ENCODE data around the gene PLCG1. TPM values are rescaled to one million over a fixed set of nuclear protein-coding genes. Genes with fewer than 3 reads are reported as not detected.

PLCG1 gene
- total and polyA plus RNA-seq, 2 experiments from 2014 or later, result 27.4 to 206 TPM

DNA sequence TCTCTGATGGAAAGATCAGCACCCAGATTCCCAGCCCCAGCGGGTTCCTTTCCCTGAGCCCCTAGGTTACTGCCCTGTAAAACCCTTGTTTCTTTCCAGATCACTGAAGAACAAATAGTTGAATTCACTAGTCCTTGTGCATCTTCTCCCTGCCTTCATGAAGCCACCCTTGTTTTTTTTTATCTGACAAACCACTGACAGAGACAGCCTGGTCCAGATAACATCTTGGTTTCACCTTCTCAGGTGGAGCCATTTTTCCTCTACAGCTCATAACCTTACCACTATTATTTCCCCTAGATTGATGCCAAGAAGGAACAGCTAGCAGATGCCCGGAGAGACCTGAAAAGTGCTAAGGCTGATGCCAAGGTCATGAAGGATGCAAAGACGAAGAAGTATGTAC, 15.9 kb upstream of the PLCG1 start:
- TF ChIP-seq STAT1 (IDR thresholded peaks at IDR 0.05; ENCODE audit: unreplicated experiment) (no peak), REST (IDR thresholded peaks at IDR 0.05; ENCODE audit: unreplicated experiment) (no peak), ZNF331 (CRISPR knock-in tag; IDR thresholded peaks at IDR 0.05; ENCODE audit: low read depth) (no peak), ZNF462 (CRISPR knock-in tag; IDR thresholded peaks at IDR 0.05) (no peak), ETS1 (IDR thresholded peaks at IDR 0.05) (no peak), EZH2 (IDR thresholded peaks at IDR 0.05; ENCODE audit: low read depth, unreplicated experiment) (no peak), POLR2AphosphoS5 (IDR thresholded peaks at IDR 0.05; ENCODE audit: low read depth) (no peak), NANOG (IDR thresholded peaks at IDR 0.05; ENCODE audit: borderline replicate concordance) (no peak), ZNF114 (CRISPR knock-in tag; IDR thresholded peaks at IDR 0.05) (no peak), CREB1 (CRISPR knock-in tag; IDR thresholded peaks at IDR 0.05; ENCODE audit: low read depth) (no peak), JUNB (IDR thresholded peaks at IDR 0.05; ENCODE audit: unreplicated experiment) (no peak), EZH2phosphoT487 (IDR thresholded peaks at IDR 0.05; ENCODE audit: unreplicated experiment) (no peak)
- TF ChIP-seq, protein P1, sequence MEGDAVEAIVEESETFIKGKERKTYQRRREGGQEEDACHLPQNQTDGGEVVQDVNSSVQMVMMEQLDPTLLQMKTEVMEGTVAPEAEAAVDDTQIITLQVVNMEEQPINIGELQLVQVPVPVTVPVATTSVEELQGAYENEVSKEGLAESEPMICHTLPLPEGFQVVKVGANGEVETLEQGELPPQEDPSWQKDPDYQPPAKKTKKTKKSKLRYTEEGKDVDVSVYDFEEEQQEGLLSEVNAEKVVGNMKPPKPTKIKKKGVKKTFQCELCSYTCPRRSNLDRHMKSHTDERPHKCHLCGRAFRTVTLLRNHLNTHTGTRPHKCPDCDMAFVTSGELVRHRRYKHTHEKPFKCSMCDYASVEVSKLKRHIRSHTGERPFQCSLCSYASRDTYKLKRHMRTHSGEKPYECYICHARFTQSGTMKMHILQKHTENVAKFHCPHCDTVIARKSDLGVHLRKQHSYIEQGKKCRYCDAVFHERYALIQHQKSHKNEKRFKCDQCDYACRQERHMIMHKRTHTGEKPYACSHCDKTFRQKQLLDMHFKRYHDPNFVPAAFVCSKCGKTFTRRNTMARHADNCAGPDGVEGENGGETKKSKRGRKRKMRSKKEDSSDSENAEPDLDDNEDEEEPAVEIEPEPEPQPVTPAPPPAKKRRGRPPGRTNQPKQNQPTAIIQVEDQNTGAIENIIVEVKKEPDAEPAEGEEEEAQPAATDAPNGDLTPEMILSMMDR (conservative IDR thresholded peaks at IDR 0.05; ENCODE audit: low read depth in 2 of 2), result no peak
- peaks cover 71% of the 10 kb centered on the region for H3K36me3 ChIP-seq (ENCODE audit: insufficient read depth)
- H3K36me3 Mint-ChIP-seq (ENCODE audit: low read depth), result peaks cover 86% of the 10 kb centered on the region

More for the DNA sequence above, 15.9 kb upstream of the PLCG1 start:
- Mint-ChIP-seq H3K9me3 (no peaks in the 10 kb centered on the region; the same call in 2 of the 3 replicates), H3K27me3 (ENCODE audit: insufficient read depth, low read depth, poor library complexity) (peaks cover 3% of the 10 kb centered on the region), H3K4me3 (no peak overlapping the region), H3K27ac (no peak overlapping the region), H3K4me1 (no peaks in the 10 kb centered on the region)
- Histone ChIP-seq H3F3A (replicated peaks; ENCODE audit: low read depth) (no peaks in the 10 kb centered on the region), H3K4me1 (ENCODE audit: insufficient read depth) (no peaks in the 10 kb centered on the region), H4K20me1 (replicated peaks; ENCODE audit: insufficient read depth) (peaks cover 16% of the 10 kb centered on the region), H2AFZ (no peak overlapping the region), H3K4me2 (no peak overlapping the region), H3K4me3 (no peak overlapping the region), H3K79me2 (replicated peaks; ENCODE audit: insufficient read depth) (no peaks in the 10 kb centered on the region), H3K27ac (ENCODE audit: low read depth) (no peak overlapping the region), H3K9me2 (ENCODE audit: insufficient read depth) (no peaks in the 10 kb centered on the region), H3K27me3 (ENCODE audit: insufficient read depth) (no peaks in the 10 kb centered on the region)
- ATAC-seq (no peak), DNase-seq (ENCODE audit: low spot score) (no peak)

Measured in GM23338 (cell line).